ENCODE data around the gene NAP1L1.

The NAP1L1 gene

GRCh38 chr12:76103958-76104357, 19.5 kb upstream of the NAP1L1 start:
- no peaks in the 10 kb centered on the region for H3K9me3 ChIP-seq (ENCODE audit: low read length)
- no peaks in the 10 kb centered on the region for H4K20me1 ChIP-seq (ENCODE audit: insufficient read depth, low read length)
- no peak overlapping the region for H3K27ac ChIP-seq (ENCODE audit: low read depth, low read length, poor library complexity, severe bottlenecking)
- H3K27me3 ChIP-seq (ENCODE audit: insufficient read depth, low read length) = no peaks in the 10 kb centered on the region; the same call in 1 of the 2 replicates
- H3K4me2 ChIP-seq (ENCODE audit: low read length) = no peak overlapping the region
- no peak overlapping the region for H3K4me3 ChIP-seq (ENCODE audit: low read depth, low read length, poor library complexity, severe bottlenecking)
- H3K9me2 ChIP-seq (ENCODE audit: low read depth, low read length) = no peaks in the 10 kb centered on the region
- no peaks in the 10 kb centered on the region for H3K79me2 ChIP-seq (ENCODE audit: insufficient read depth, low read length)
- TF ChIP-seq EZH2 (IDR thresholded peaks at IDR 0.05; ENCODE audit: borderline replicate concordance, low read length) (no peak), CTCF (IDR thresholded peaks at IDR 0.05; ENCODE audit: low read length) (no peak)
- H3F3A ChIP-seq (ENCODE audit: insufficient read depth, low read length) = no peaks in the 10 kb centered on the region
- no peak overlapping the region for H2AFZ ChIP-seq (ENCODE audit: low read length)
- no peaks in the 10 kb centered on the region for H3K4me1 ChIP-seq (ENCODE audit: insufficient read depth, low read length, severe bottlenecking)
- no peaks in the 10 kb centered on the region for H3K36me3 ChIP-seq (ENCODE audit: insufficient read depth, low read length)
- no peak overlapping the region for H3K9ac ChIP-seq (ENCODE audit: low read length)

- no peak overlapping the region for H3K9ac ChIP-seq (ENCODE audit: low read length)
- no peaks in the 10 kb centered on the region for H3K9me3 ChIP-seq (ENCODE audit: low read length)
- H3F3A ChIP-seq (ENCODE audit: insufficient read depth, low read length) = no peaks in the 10 kb centered on the region
- no peak for TF ChIP-seq CTCF (IDR thresholded peaks at IDR 0.05; ENCODE audit: low read length)
- H3K27me3 ChIP-seq (ENCODE audit: insufficient read depth, low read length) = no peaks in the 10 kb centered on the region; the same call in 1 of the 2 replicates
- no peaks in the 10 kb centered on the region for H3K36me3 ChIP-seq (ENCODE audit: insufficient read depth, low read length)
- H3K27ac ChIP-seq (ENCODE audit: low read depth, low read length, poor library complexity, severe bottlenecking) = no peak overlapping the region
- H2AFZ ChIP-seq (ENCODE audit: low read length) = no peak overlapping the region
- H3K79me2 ChIP-seq (ENCODE audit: insufficient read depth, low read length) = no peaks in the 10 kb centered on the region
- H3K4me3 ChIP-seq (ENCODE audit: low read depth, low read length, poor library complexity, severe bottlenecking) = no peak overlapping the region
- H3K4me2 ChIP-seq (ENCODE audit: low read length) = no peak overlapping the region
- H4K20me1 ChIP-seq (ENCODE audit: insufficient read depth, low read length) = no peaks in the 10 kb centered on the region
- H3K4me1 ChIP-seq (ENCODE audit: insufficient read depth, low read length, severe bottlenecking) = no peaks in the 10 kb centered on the region
- H3K9me2 ChIP-seq (ENCODE audit: low read depth, low read length) = no peaks in the 10 kb centered on the region
Measured at GRCh38 chr12:76101739-76102385, 17.4 kb upstream of the NAP1L1 start.

- H3F3A ChIP-seq (ENCODE audit: insufficient read depth, low read length) = no peaks in the 10 kb centered on the region
- no peaks in the 10 kb centered on the region; the same call in 1 of the 2 replicates for H3K27me3 ChIP-seq (ENCODE audit: insufficient read depth, low read length)
- no peaks in the 10 kb centered on the region for H3K9me2 ChIP-seq (ENCODE audit: low read depth, low read length)
- TF ChIP-seq EZH2 (IDR thresholded peaks at IDR 0.05; ENCODE audit: borderline replicate concordance, low read length) (no peak), CTCF (IDR thresholded peaks at IDR 0.05; ENCODE audit: low read length) (no peak)
- H2AFZ ChIP-seq (ENCODE audit: low read length) = no peak overlapping the region
- H3K9me3 ChIP-seq (ENCODE audit: low read length) = no peaks in the 10 kb centered on the region
- H3K4me3 ChIP-seq (ENCODE audit: low read depth, low read length, poor library complexity, severe bottlenecking) = no peak overlapping the region
- H3K4me2 ChIP-seq (ENCODE audit: low read length) = no peak overlapping the region
- H3K4me1 ChIP-seq (ENCODE audit: insufficient read depth, low read length, severe bottlenecking) = peaks cover 20% of the 10 kb centered on the region
- no peak overlapping the region for H3K27ac ChIP-seq (ENCODE audit: low read depth, low read length, poor library complexity, severe bottlenecking)
- no peaks in the 10 kb centered on the region for H3K36me3 ChIP-seq (ENCODE audit: insufficient read depth, low read length)
- no peaks in the 10 kb centered on the region for H3K79me2 ChIP-seq (ENCODE audit: insufficient read depth, low read length)
- no peak overlapping the region for H3K9ac ChIP-seq (ENCODE audit: low read length)
- H4K20me1 ChIP-seq (ENCODE audit: insufficient read depth, low read length) = no peaks in the 10 kb centered on the region
Measured at GRCh38 chr12:76096079-76096646, 11.7 kb upstream of the NAP1L1 start.

All from OCI-LY1 (cell line).